PC-9 (cell line): ENCODE measurements around the gene CLCA1. TPM values are rescaled to one million over a fixed set of nuclear protein-coding genes. Genes with fewer than 3 reads are reported as not detected.

Experiments used
- BruUV-seq: library from RNA; stranded (reverse); fragments of 400-500 nt; replicated peaks from 2 replicates; lab custom pipeline; 2021; lab: Mats Ljungman, UMichigan
- CTCF ChIA-PET: fragments of 300-600 bp; sonication (Branson Sonifier 250); formaldehyde crosslinking; loops from one replicate; lab custom pipeline; 2022; ENCODE audit warnings: antibody characterized with exemption; lab: Charles Lee
- POLR2A ChIA-PET: fragments of 300-600 bp; sonication (Branson Sonifier 250); formaldehyde crosslinking; loops from one replicate; lab custom pipeline; 2022; ENCODE audit warnings: antibody characterized with exemption; ENCODE audit not compliant: unreplicated experiment; lab: Charles Lee
- DNase-seq, 2 experiments: peaks; one replicate each; pipeline versions ENCODE4 v3.0.0 to v3.0.0-alpha.2; 2015 to 2022; ENCODE audit warnings: mixed read lengths in 1 of 2
- H2AFZ ChIP-seq: fragments of 200-600 bp; sonication (generic); 2 replicates; pipeline ENCODE4 v1.8.1; 2017; ENCODE audit warnings: antibody characterized with exemption
- H3F3A ChIP-seq: fragments of 200-600 bp; sonication (generic); 2 replicates; pipeline ENCODE4 v1.8.1; 2017; ENCODE audit warnings: antibody characterized with exemption, mild to moderate bottlenecking, low read depth; ENCODE audit not compliant: insufficient read depth
- H3K27ac ChIP-seq: fragments of 200-600 bp; sonication (generic); 2 replicates; pipeline ENCODE4 v1.6.1; 2016; ENCODE audit warnings: mixed run types
- H3K27me3 ChIP-seq: fragments of 200-600 bp; sonication (generic); 2 replicates; pipeline ENCODE4 v1.6.1; 2016; ENCODE audit warnings: low read depth, mixed run types; ENCODE audit not compliant: insufficient read depth
- H3K36me3 ChIP-seq: fragments of 200-600 bp; sonication (generic); 2 replicates; pipeline ENCODE4 v1.6.1; 2016; ENCODE audit warnings: low read depth, mixed run types
- H3K4me1 ChIP-seq: fragments of 200-600 bp; sonication (generic); replicated peaks from 2 replicates; pipeline ENCODE4 v1.6.1; 2016; ENCODE audit warnings: mixed run types; ENCODE audit not compliant: insufficient read depth
- H3K4me2 ChIP-seq: fragments of 200-600 bp; sonication (generic); 2 replicates; pipeline ENCODE4 v1.6.1; 2017; ENCODE audit warnings: mixed run types
- H3K4me3 ChIP-seq: fragments of 200-600 bp; sonication (generic); 2 replicates; pipeline ENCODE4 v1.6.1; 2016; ENCODE audit warnings: mixed run types
- H3K79me2 ChIP-seq: fragments of 200-600 bp; sonication (generic); 2 replicates; pipeline ENCODE4 v1.6.1; 2017; ENCODE audit warnings: low read depth, mixed run types
- H3K9me2 ChIP-seq: fragments of 200-600 bp; sonication (generic); 2 replicates; pipeline ENCODE4 v1.8.1; 2017; ENCODE audit warnings: mild to moderate bottlenecking; ENCODE audit not compliant: insufficient read depth
- H3K9me3 ChIP-seq: fragments of 200-600 bp; sonication (generic); 2 replicates; pipeline ENCODE4 v1.8.1; 2016; ENCODE audit warnings: low read depth; ENCODE audit not compliant: insufficient read depth
- H4K20me1 ChIP-seq: fragments of 200-600 bp; sonication (generic); 2 replicates; pipeline ENCODE4 v1.8.1; 2017; ENCODE audit not compliant: insufficient read depth
- CTCF ChIP-seq: fragments of 200-600 bp; sonication (generic); conservative IDR thresholded peaks from 2 replicates; pipeline ENCODE4 v1.6.1; 2017; ENCODE audit warnings: mixed run types, antibody characterized with exemption, mild to moderate bottlenecking, moderate library complexity
- EZH2 ChIP-seq: fragments of 200-600 bp; sonication (generic); IDR thresholded peaks from 2 replicates; pipeline ENCODE4 v1.8.0; 2017; ENCODE audit warnings: antibody characterized with exemption, low read depth
- intact Hi-C: fragments of 100-400 bp; cut with micrococcal nuclease; formaldehyde crosslinking; loops from one replicate; pipeline ENCODE4 v1.10.0; 2022; ENCODE audit not compliant: unreplicated experiment
- total RNA-seq: library from RNA; stranded (reverse); gene quantifications from 2 replicates; pipeline ENCODE4 v1.2.3, GENCODE V29; 2021

Gene CLCA1
- total RNA-seq, 1 experiment from 2014 or later = not detected

- no peaks in the 10 kb centered on the region for H3K36me3 ChIP-seq
- H3K4me2 ChIP-seq = no peak overlapping the region
- CTCF ChIA-PET = interaction anchor here (0.6 kb wide), 2 partner anchors 178 to 442 kb away, joined by 3 to 4 read pairs; no protein-coding TSS in a partner anchor
- peak in 1 of 2 experiments; percentile 42 for DNase-seq
- H4K20me1 ChIP-seq = no peaks in the 10 kb centered on the region
- H3K9me2 ChIP-seq = no peaks in the 10 kb centered on the region; the same call in 1 of the 2 replicates
- no peak overlapping the region for H2AFZ ChIP-seq
- no peaks in the 10 kb centered on the region for H3K27me3 ChIP-seq
- peak; percentile 43; the same call in 1 of the 2 replicates for TF ChIP-seq CTCF
- TF ChIP-seq EZH2 = no peak
- H3K9me3 ChIP-seq = no peaks in the 10 kb centered on the region
- H3K27ac ChIP-seq = no peak overlapping the region
- no peaks in the 10 kb centered on the region for H3F3A ChIP-seq
- H3K79me2 ChIP-seq = no peaks in the 10 kb centered on the region
- peaks cover 12% of the 10 kb centered on the region for H3K4me1 ChIP-seq
- no TSS peak for BruUV-seq
- POLR2A ChIA-PET = no interaction called here
- H3K4me3 ChIP-seq = no peak overlapping the region
- intact Hi-C loops = no loop called here
Measured at GRCh38 chr1:86515597-86515996, 46.9 kb downstream of the CLCA1 start.

DNA sequence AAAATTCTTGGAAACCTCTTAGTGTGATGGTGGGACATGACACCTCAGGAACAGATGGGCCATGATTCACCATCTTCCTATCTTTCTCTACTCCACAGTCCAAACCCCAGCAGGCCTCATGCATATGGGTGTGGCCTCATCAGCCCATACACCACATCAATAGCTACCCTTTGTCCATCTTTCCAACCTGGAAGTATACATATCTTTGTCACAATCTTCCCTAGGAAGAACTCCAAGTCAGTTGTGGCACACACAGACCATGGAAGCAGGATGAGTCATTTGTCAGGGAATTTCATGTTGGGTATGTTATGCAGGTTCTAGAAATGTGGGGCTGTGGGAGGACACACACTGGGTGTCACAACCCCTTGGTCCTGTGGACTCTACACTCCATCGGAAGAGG lies 47.6 kb downstream of the CLCA1 start:
- Histone ChIP-seq H3K27me3 (no peaks in the 10 kb centered on the region), H3K27ac (no peak overlapping the region), H3K79me2 (no peaks in the 10 kb centered on the region), H3K4me3 (no peak overlapping the region), H4K20me1 (no peaks in the 10 kb centered on the region), H3K9me3 (no peaks in the 10 kb centered on the region), H3K36me3 (no peaks in the 10 kb centered on the region), H3K4me2 (no peak overlapping the region), H2AFZ (no peak overlapping the region), H3F3A (no peaks in the 10 kb centered on the region), H3K9me2 (no peaks in the 10 kb centered on the region; the same call in 1 of the 2 replicates), H3K4me1 (peaks cover 12% of the 10 kb centered on the region)
- intact Hi-C loops = no loop called here
- ChIA-PET CTCF (no interaction called here), POLR2A (no interaction called here)
- DNase-seq = no peak
- TF ChIP-seq CTCF = no peak
- TF ChIP-seq EZH2 = no peak
- no TSS peak for BruUV-seq

DNA sequence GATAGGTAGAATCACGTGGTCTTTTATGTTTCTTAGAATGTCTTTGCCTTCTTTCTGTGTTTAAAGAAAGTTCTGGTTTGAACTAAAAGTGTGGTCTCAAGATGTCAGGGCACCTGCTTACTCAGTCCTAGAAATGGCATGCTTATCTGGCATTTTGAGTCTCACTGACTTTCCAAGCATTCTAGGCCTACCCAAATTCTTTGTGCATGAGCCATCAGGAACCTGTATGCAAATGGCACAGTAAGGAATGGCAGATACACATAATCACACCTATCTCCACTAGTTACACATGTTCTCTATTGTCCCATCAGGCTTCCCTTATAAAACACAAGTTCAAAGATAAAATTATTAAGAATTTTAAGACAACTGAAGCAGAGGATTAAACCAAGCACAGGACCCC lies 48.6 kb downstream of the CLCA1 start:
- Histone ChIP-seq H3K9me2 (peaks cover 3% of the 10 kb centered on the region; the same call in 1 of the 2 replicates), H3K27me3 (no peaks in the 10 kb centered on the region), H3K9me3 (no peaks in the 10 kb centered on the region; the same call in 1 of the 2 replicates), H3K79me2 (no peaks in the 10 kb centered on the region), H3F3A (no peaks in the 10 kb centered on the region), H4K20me1 (no peaks in the 10 kb centered on the region), H2AFZ (no peak overlapping the region), H3K36me3 (no peaks in the 10 kb centered on the region), H3K27ac (peak overlapping the region; percentile 28; the same call in 1 of the 2 replicates), H3K4me2 (no peak overlapping the region), H3K4me3 (no peak overlapping the region), H3K4me1 (peaks cover 12% of the 10 kb centered on the region)
- POLR2A ChIA-PET = no interaction called here
- intact Hi-C loops = no loop called here
- CTCF ChIA-PET = no interaction called here
- no peak for TF ChIP-seq CTCF
- TF ChIP-seq EZH2 = no peak
- BruUV-seq = no TSS peak
- DNase-seq = peak; percentile 38 to 85
